OCI-LY7 (cell line): ENCODE data around the gene BCAR1. TPM values are rescaled to one million over a fixed set of nuclear protein-coding genes. Genes with fewer than 3 reads are reported as not detected.

Source experiments
- BruUV-seq: library from RNA; stranded (reverse); fragments of 400-500 nt; replicated peaks from 2 replicates; lab custom pipeline; 2021; lab: Mats Ljungman, UMichigan
- CTCF ChIA-PET: fragments of 300-600 bp; sonication (Branson Sonifier 250); formaldehyde crosslinking; loops from one replicate; lab custom pipeline; 2022; ENCODE audit warnings: antibody characterized with exemption; ENCODE audit not compliant: unreplicated experiment; lab: Charles Lee
- POLR2A ChIA-PET: fragments of 300-600 bp; sonication (Branson Sonifier 250); formaldehyde crosslinking; loops from one replicate; lab custom pipeline; 2022; ENCODE audit warnings: antibody characterized with exemption; lab: Charles Lee
- DNase-seq: peaks from one replicate; pipeline ENCODE4 v3.0.0-alpha.2; 2015; ENCODE audit warnings: low spot score
- H2AFZ ChIP-seq: fragments of 200-600 bp; sonication (generic), shearing (Covaris generic); 2 replicates; pipeline ENCODE4 v1.6.1; 2014; ENCODE audit warnings: mild to moderate bottlenecking, antibody characterized with exemption, low read length, moderate library complexity
- H3K27ac ChIP-seq: fragments of 200-600 bp; sonication (generic); 2 replicates; pipeline ENCODE4 v1.5.1; 2014; ENCODE audit warnings: mixed run types, low read depth, mild to moderate bottlenecking, moderate library complexity, low read length, inconsistent platforms; ENCODE audit not compliant: poor library complexity, severe bottlenecking
- H3K36me3 ChIP-seq: fragments of 200-600 bp; sonication (generic); 2 replicates; pipeline ENCODE4 v1.6.1; 2014; ENCODE audit warnings: mild to moderate bottlenecking, antibody characterized with exemption, low read length, moderate library complexity, mixed read lengths; ENCODE audit not compliant: insufficient read depth
- H3K4me1 ChIP-seq: fragments of 200-600 bp; sonication (generic); 2 replicates; pipeline ENCODE4 v1.5.1; 2014; ENCODE audit warnings: mild to moderate bottlenecking, low read length; ENCODE audit not compliant: insufficient read depth, poor library complexity, severe bottlenecking
- H3K4me2 ChIP-seq: fragments of 200-600 bp; sonication (generic); 2 replicates; pipeline ENCODE4 v1.6.1; 2014; ENCODE audit warnings: mild to moderate bottlenecking, low read length
- H3K4me3 ChIP-seq: fragments of 200-600 bp; sonication (generic); 2 replicates; pipeline ENCODE4 v1.5.1; 2014; ENCODE audit warnings: mild to moderate bottlenecking, low read depth, low read length; ENCODE audit not compliant: poor library complexity, severe bottlenecking
- H3K79me2 ChIP-seq: fragments of 200-600 bp; sonication (generic); 2 replicates; pipeline ENCODE4 v1.6.1; 2016; ENCODE audit warnings: low read depth, mild to moderate bottlenecking, low read length, moderate library complexity, mixed read lengths; ENCODE audit not compliant: insufficient read depth
- H3K9me2 ChIP-seq: fragments of 200-600 bp; sonication (generic); 2 replicates; pipeline ENCODE4 v1.6.1; 2016; ENCODE audit warnings: mild to moderate bottlenecking, low read length, mixed read lengths; ENCODE audit not compliant: insufficient read depth
- H3K9me3 ChIP-seq: fragments of 200-600 bp; sonication (generic); 2 replicates; pipeline ENCODE4 v1.6.1; 2014; ENCODE audit warnings: mild to moderate bottlenecking, mixed run types, low read length, mixed read lengths
- H4K20me1 ChIP-seq: fragments of 200-600 bp; sonication (generic); 2 replicates; pipeline ENCODE4 v1.6.1; 2014; ENCODE audit warnings: mild to moderate bottlenecking, antibody characterized with exemption, low read length, moderate library complexity, mixed read lengths; ENCODE audit not compliant: insufficient read depth
- EZH2phosphoT487 ChIP-seq: fragments of 200-600 bp; sonication (generic); IDR thresholded peaks from 2 replicates; pipeline ENCODE4 v1.6.1; 2018; ENCODE audit warnings: low read depth, borderline replicate concordance, mild to moderate bottlenecking, mixed run types, antibody characterized with exemption, low read length, moderate library complexity, mixed read lengths
- intact Hi-C: fragments of 100-400 bp; cut with micrococcal nuclease; formaldehyde crosslinking; loops from one replicate; pipeline ENCODE4 v1.10.0; 2022; ENCODE audit not compliant: unreplicated experiment
- total RNA-seq, 2 experiments: library from RNA; depleted of rRNA in 1 of 2; stranded (reverse); fragments of >200 nt in 1 of 2; shearing (Covaris generic) in 1 of 2; gene quantifications; 2 replicates each; pipeline ENCODE4 v1.2.3, GENCODE V29; 2014 to 2022
- TF ChIP-seq, protein P1 (sequence below): fragments of 200-600 bp; sonication (generic); conservative IDR thresholded peaks from 2 replicates; pipeline ENCODE4 v1.5.1; 2014; ENCODE audit warnings: mild to moderate bottlenecking, antibody characterized with exemption, low read length, moderate library complexity, mixed read lengths

BCAR1 gene
- total RNA-seq, 2 experiments from 2014 or later: 10.0 to 15.1 TPM

DNA sequence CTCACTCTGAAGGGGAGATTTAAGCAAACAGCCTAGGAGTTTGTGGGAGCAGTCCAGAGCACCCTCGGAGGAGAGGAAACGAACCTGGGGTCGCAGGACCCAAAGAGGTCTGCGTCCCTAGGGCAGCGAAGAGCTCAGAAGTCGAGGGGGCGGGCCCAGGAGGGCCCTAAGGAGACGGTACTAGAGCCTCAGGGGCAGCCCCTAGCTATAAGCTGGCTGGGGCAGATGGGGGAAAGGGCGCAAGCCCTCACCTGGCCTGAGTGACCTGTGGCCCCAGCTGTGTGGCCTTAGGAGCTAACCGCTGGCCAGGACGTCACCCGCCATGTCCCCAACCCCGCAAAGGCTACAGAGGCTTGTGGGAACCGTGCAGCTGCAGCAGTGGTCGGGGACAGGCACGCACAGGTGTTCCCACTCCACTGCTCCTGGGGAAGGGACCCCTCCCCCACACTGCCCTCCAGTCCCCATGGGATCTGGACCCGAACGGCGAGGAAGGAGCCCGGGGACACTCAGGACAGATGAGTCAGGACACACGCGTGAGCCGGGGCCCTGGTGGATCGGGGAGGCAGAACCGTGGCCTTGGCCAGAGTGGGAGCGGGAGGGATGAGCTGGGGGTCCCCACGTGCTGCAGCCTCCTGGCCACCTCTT, 42.4 kb downstream of the BCAR1 start:
- POLR2A ChIA-PET: interaction anchor here (0.6 kb wide), 1 partner anchor 709 kb away, joined by 4 read pairs; no protein-coding TSS in a partner anchor
- Histone ChIP-seq H3K79me2 (no peaks in the 10 kb centered on the region), H3K4me1 (no peaks in the 10 kb centered on the region), H3K4me2 (no peak overlapping the region), H3K4me3 (no peak overlapping the region), H3K36me3 (no peaks in the 10 kb centered on the region), H2AFZ (no peak overlapping the region), H4K20me1 (no peaks in the 10 kb centered on the region), H3K9me2 (no peaks in the 10 kb centered on the region), H3K27ac (no peak overlapping the region), H3K9me3 (no peaks in the 10 kb centered on the region)
- no TSS peak for BruUV-seq
- TF ChIP-seq EZH2phosphoT487: no peak
- TF ChIP-seq, protein P1, sequence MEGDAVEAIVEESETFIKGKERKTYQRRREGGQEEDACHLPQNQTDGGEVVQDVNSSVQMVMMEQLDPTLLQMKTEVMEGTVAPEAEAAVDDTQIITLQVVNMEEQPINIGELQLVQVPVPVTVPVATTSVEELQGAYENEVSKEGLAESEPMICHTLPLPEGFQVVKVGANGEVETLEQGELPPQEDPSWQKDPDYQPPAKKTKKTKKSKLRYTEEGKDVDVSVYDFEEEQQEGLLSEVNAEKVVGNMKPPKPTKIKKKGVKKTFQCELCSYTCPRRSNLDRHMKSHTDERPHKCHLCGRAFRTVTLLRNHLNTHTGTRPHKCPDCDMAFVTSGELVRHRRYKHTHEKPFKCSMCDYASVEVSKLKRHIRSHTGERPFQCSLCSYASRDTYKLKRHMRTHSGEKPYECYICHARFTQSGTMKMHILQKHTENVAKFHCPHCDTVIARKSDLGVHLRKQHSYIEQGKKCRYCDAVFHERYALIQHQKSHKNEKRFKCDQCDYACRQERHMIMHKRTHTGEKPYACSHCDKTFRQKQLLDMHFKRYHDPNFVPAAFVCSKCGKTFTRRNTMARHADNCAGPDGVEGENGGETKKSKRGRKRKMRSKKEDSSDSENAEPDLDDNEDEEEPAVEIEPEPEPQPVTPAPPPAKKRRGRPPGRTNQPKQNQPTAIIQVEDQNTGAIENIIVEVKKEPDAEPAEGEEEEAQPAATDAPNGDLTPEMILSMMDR: no peak
- CTCF ChIA-PET: interaction anchor here (0.5 kb wide), 1 partner anchor 27 kb away, joined by 3 read pairs; no protein-coding TSS in a partner anchor
- intact Hi-C loops: no loop called here
- no peak for DNase-seq

- no TSS peak for BruUV-seq
- H4K20me1 ChIP-seq: no peaks in the 10 kb centered on the region
- H3K27ac ChIP-seq: no peak overlapping the region
- H3K79me2 ChIP-seq: no peaks in the 10 kb centered on the region
- H2AFZ ChIP-seq: no peak overlapping the region
- DNase-seq: no peak
- H3K4me3 ChIP-seq: no peak overlapping the region
- ChIA-PET POLR2A (no interaction called here), CTCF (no interaction called here)
- no peak overlapping the region for H3K4me2 ChIP-seq
- H3K9me3 ChIP-seq: no peaks in the 10 kb centered on the region
- no peak for TF ChIP-seq EZH2phosphoT487
- TF ChIP-seq, protein P1: no peak
- H3K9me2 ChIP-seq: no peaks in the 10 kb centered on the region
- intact Hi-C loops: no loop called here
- no peaks in the 10 kb centered on the region for H3K4me1 ChIP-seq
- H3K36me3 ChIP-seq: no peaks in the 10 kb centered on the region
Observed at GRCh38 chr16:75208242-75208825, 43.1 kb downstream of the BCAR1 start.

GRCh38 chr16:75207831-75208230, 43.6 kb downstream of the BCAR1 start:
- no peak overlapping the region for H3K27ac ChIP-seq
- H3K9me2 ChIP-seq: no peaks in the 10 kb centered on the region
- no peak overlapping the region for H3K4me3 ChIP-seq
- no peak for DNase-seq
- H2AFZ ChIP-seq: no peak overlapping the region
- intact Hi-C loops: no loop called here
- no peak overlapping the region for H3K4me2 ChIP-seq
- TF ChIP-seq, protein P1: no peak
- TF ChIP-seq EZH2phosphoT487: no peak
- CTCF ChIA-PET: no interaction called here
- H3K9me3 ChIP-seq: no peaks in the 10 kb centered on the region
- POLR2A ChIA-PET: no interaction called here
- no peaks in the 10 kb centered on the region for H3K4me1 ChIP-seq
- no peaks in the 10 kb centered on the region for H3K79me2 ChIP-seq
- no TSS peak for BruUV-seq
- H3K36me3 ChIP-seq: no peaks in the 10 kb centered on the region
- no peaks in the 10 kb centered on the region for H4K20me1 ChIP-seq
